Caco-2 (cell line): ENCODE results near the gene PPID. TPM values are rescaled to one million over a fixed set of nuclear protein-coding genes. Genes with fewer than 3 reads are reported as not detected.

ENCODE experiments used
- BruUV-seq: library from RNA; stranded (reverse); fragments of 400-500 nt; replicated peaks from 2 replicates; lab custom pipeline; 2021; lab: Mats Ljungman, UMichigan
- CTCF ChIA-PET: fragments of 300-600 bp; sonication (Branson Sonifier 250); formaldehyde crosslinking; loops from one replicate; lab custom pipeline; 2022; ENCODE audit warnings: antibody characterized with exemption; lab: Charles Lee
- POLR2A ChIA-PET: fragments of 300-600 bp; sonication (Branson Sonifier 250); formaldehyde crosslinking; loops from one replicate; lab custom pipeline; 2022; ENCODE audit warnings: antibody characterized with exemption; lab: Charles Lee
- DNase-seq, 2 experiments: peaks; one replicate each; pipeline versions ENCODE4 v3.0.0 to v3.0.0-alpha.2; 2020 to 2022
- H3K27me3 ChIP-seq: replicated peaks from 2 replicates; pipeline ENCODE4 v1.6.0; 2011; ENCODE audit warnings: low read length; ENCODE audit not compliant: control insufficient read depth, insufficient read depth
- H3K36me3 ChIP-seq: 2 replicates; pipeline ENCODE4 v1.5.1; 2011; ENCODE audit warnings: low read length; ENCODE audit not compliant: control insufficient read depth, insufficient read depth
- H3K4me1 ChIP-seq: fragments of 250-450 bp; sonication (Bioruptor Pico); 2 replicates; pipeline ENCODE4 v1.5.1; 2020; ENCODE audit warnings: mild to moderate bottlenecking
- H3K4me3 ChIP-seq: 2 replicates; pipeline ENCODE4 v1.5.1; 2011; ENCODE audit warnings: low read depth, mild to moderate bottlenecking, control low read depth, low read length
- H3K9me3 ChIP-seq: fragments of 250-450 bp; sonication (Bioruptor Pico); 2 replicates; pipeline ENCODE4 v1.5.1; 2020; ENCODE audit warnings: mild to moderate bottlenecking, moderate library complexity
- H3K27ac Mint-ChIP-seq: one replicate; pipeline ENCODE4 v1.8.0; 2022; ENCODE audit warnings: mixed read lengths; ENCODE audit not compliant: unreplicated experiment
- H3K27me3 Mint-ChIP-seq: one replicate; pipeline ENCODE4 v1.8.0; 2022; ENCODE audit warnings: mixed read lengths; ENCODE audit not compliant: insufficient read depth, unreplicated experiment
- H3K36me3 Mint-ChIP-seq: one replicate; pipeline ENCODE4 v1.8.0; 2022; ENCODE audit warnings: mild to moderate bottlenecking, mixed read lengths; ENCODE audit not compliant: insufficient read depth, unreplicated experiment
- H3K4me1 Mint-ChIP-seq: one replicate; pipeline ENCODE4 v1.8.0; 2022; ENCODE audit warnings: low read depth, mixed read lengths; ENCODE audit not compliant: unreplicated experiment
- H3K4me3 Mint-ChIP-seq: one replicate; pipeline ENCODE4 v1.8.0; 2022; ENCODE audit warnings: mild to moderate bottlenecking, moderate library complexity, mixed read lengths; ENCODE audit not compliant: unreplicated experiment
- H3K9me3 Mint-ChIP-seq: one replicate; pipeline ENCODE4 v1.8.0; 2022; ENCODE audit warnings: mixed read lengths; ENCODE audit not compliant: unreplicated experiment
- CTCF ChIP-seq, 2 experiments: fragments of 200-600 bp in 1 of 2; IDR thresholded peaks; 1 replicate in 1 of 2; 2 replicates in 1 of 2; pipeline versions ENCODE4 v1.5.1 to v1.8.0; 2011 to 2022; ENCODE audit warnings: antibody characterized with exemption in 1 of 2, control low read depth in 1 of 2, inconsistent platforms in 1 of 2, low read depth in 1 of 2, low read length in 1 of 2, mild to moderate bottlenecking in 1 of 2, moderate library complexity in 1 of 2; ENCODE audit not compliant: insufficient read depth in 1 of 2, severe bottlenecking in 1 of 2, unreplicated experiment in 1 of 2
- intact Hi-C: fragments of 100-400 bp; cut with micrococcal nuclease; formaldehyde crosslinking; loops from one replicate; pipeline ENCODE4 v1.10.0; 2022; ENCODE audit not compliant: unreplicated experiment
- total RNA-seq: library from RNA; stranded (reverse); gene quantifications from 2 replicates; pipeline ENCODE4 v1.2.3, GENCODE V29; 2022

The PPID gene
- total RNA-seq, 1 experiment from 2014 or later = 50.9 TPM

- CTCF ChIA-PET = no interaction called here
Measured at GRCh38 chr4:158728236-158728635, 5.0 kb upstream of the PPID start.

GRCh38 chr4:158726633-158727032, 3.4 kb upstream of the PPID start:
- peaks cover 19% of the 10 kb centered on the region for H3K36me3 Mint-ChIP-seq
- H3K4me1 ChIP-seq = peaks cover 4% of the 10 kb centered on the region
- H3K4me3 Mint-ChIP-seq = no peak overlapping the region
- no peaks in the 10 kb centered on the region for H3K36me3 ChIP-seq
- BruUV-seq = no TSS peak
- peaks cover 4% of the 10 kb centered on the region for H3K27me3 Mint-ChIP-seq
- ChIA-PET POLR2A (no interaction called here), CTCF (no interaction called here)
- TF ChIP-seq CTCF (IDR thresholded peaks at IDR 0.05; ENCODE audit: insufficient read depth in 1 of 2, low read depth in 1 of 2, low read length in 1 of 2, severe bottlenecking in 1 of 2, unreplicated experiment in 1 of 2) = no peak
- H3K9me3 ChIP-seq = no peaks in the 10 kb centered on the region
- peaks cover 8% of the 10 kb centered on the region for H3K4me1 Mint-ChIP-seq
- intact Hi-C loops = loop anchor here (5.0 kb wide), 1 partner anchor 291 kb away; no protein-coding TSS in a partner anchor
- H3K9me3 Mint-ChIP-seq = no peaks in the 10 kb centered on the region
- no peak overlapping the region for H3K4me3 ChIP-seq
- no peak for DNase-seq
- H3K27ac Mint-ChIP-seq = no peak overlapping the region
- no peaks in the 10 kb centered on the region for H3K27me3 ChIP-seq

More at GRCh38 chr4:158728236-158728635, 5.0 kb upstream of the PPID start:
- no peak for TF ChIP-seq CTCF (IDR thresholded peaks at IDR 0.05; ENCODE audit: insufficient read depth in 1 of 2, low read depth in 1 of 2, low read length in 1 of 2, severe bottlenecking in 1 of 2, unreplicated experiment in 1 of 2)
- H3K36me3 Mint-ChIP-seq = peaks cover 6% of the 10 kb centered on the region
- BruUV-seq = no TSS peak
- POLR2A ChIA-PET = no interaction called here
- peaks cover 6% of the 10 kb centered on the region for H3K27me3 Mint-ChIP-seq
- DNase-seq = no peak
- no peak overlapping the region for H3K27ac Mint-ChIP-seq
- Histone ChIP-seq H3K4me3 (no peak overlapping the region), H3K4me1 (no peaks in the 10 kb centered on the region), H3K9me3 (no peaks in the 10 kb centered on the region), H3K27me3 (no peaks in the 10 kb centered on the region), H3K36me3 (no peaks in the 10 kb centered on the region)
- no peak overlapping the region for H3K4me3 Mint-ChIP-seq
- H3K9me3 Mint-ChIP-seq = no peaks in the 10 kb centered on the region
- H3K4me1 Mint-ChIP-seq = peaks cover 6% of the 10 kb centered on the region
- intact Hi-C loops = loop anchor here (5.0 kb wide), 1 partner anchor 289 kb away; no protein-coding TSS in a partner anchor

GRCh38 chr4:158724637-158725036, 1.4 kb upstream of the PPID start:
- TF ChIP-seq CTCF (IDR thresholded peaks at IDR 0.05; ENCODE audit: insufficient read depth in 1 of 2, low read depth in 1 of 2, low read length in 1 of 2, severe bottlenecking in 1 of 2, unreplicated experiment in 1 of 2) = no peak
- peaks cover 33% of the 10 kb centered on the region for H3K36me3 Mint-ChIP-seq
- DNase-seq = no peak
- Histone ChIP-seq H3K4me3 (no peak overlapping the region), H3K9me3 (no peaks in the 10 kb centered on the region), H3K36me3 (no peaks in the 10 kb centered on the region), H3K27me3 (no peaks in the 10 kb centered on the region), H3K4me1 (peaks cover 6% of the 10 kb centered on the region)
- H3K27ac Mint-ChIP-seq = peak overlapping the region; percentile 95
- H3K27me3 Mint-ChIP-seq = peaks cover 4% of the 10 kb centered on the region
- ChIA-PET CTCF (no interaction called here), POLR2A (no interaction called here)
- no peaks in the 10 kb centered on the region for H3K9me3 Mint-ChIP-seq
- H3K4me1 Mint-ChIP-seq = peaks cover 15% of the 10 kb centered on the region
- no TSS peak for BruUV-seq
- H3K4me3 Mint-ChIP-seq = peak overlapping the region; percentile 90
- intact Hi-C loops = loop anchor here (5.0 kb wide), 1 partner anchor 293 kb away; no protein-coding TSS in a partner anchor
